Measurements from ENCODE around the gene PTPRD.

PTPRD gene

DNA sequence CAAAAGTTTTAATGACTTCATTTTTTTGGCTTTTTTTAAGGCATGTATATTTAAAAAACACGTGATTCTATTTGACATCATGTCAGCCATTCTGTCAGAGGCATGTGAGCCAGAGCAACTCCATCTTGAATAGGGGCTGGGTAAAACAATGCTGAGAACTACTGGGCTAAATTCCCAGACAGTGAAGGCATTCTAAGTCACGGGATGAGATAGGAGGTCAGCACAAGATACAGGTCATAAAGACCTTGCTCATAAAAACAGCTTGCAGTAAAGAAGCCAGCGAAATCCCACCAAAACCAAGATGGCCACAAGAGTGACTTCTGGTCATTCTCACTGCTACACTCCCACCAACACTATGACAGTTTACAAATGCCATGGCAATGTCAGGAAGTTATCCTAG is 1812.6 kb downstream of the PTPRD start:
- no peak for DNase-seq

DNA sequence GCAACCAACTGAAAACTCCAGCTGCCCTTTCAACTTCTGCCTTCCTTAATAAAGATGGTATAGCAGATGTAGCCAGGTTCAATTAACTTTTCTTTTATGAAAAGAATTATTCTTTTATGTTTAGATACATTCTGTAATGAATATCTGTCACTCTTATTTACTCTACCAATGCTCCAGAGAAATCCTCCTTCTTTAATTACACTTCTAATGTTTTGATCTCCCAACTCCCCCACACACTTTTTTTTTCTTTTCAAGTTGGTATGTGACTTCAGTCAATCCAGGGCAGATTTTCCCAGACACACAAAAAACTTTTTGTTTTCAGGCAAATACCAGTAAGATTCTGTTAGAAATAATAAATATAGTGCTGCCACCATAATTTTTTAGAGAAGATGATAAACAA is 1813.2 kb downstream of the PTPRD start:
- DNase-seq = no peak

DNA sequence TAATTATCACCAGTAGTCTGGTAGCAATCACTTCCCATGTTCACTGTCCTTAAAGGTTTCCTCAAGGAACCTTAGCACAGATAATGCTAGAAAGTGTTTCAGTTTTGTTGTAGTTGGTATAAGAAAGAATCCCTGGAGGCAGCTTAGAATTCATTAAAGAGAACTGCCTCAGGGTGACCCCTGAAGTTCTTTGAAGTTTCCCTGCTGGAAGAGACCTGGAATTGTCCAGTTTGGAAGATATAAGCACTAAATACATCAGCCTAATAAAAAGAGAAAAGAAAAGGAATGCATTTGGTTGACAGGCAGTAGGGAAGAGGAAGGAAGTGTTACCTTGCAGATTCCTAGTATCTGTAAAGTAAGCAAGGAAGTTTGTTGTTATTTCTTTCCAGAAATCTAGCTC is 1813.6 kb downstream of the PTPRD start:
- no peak for DNase-seq

DNA sequence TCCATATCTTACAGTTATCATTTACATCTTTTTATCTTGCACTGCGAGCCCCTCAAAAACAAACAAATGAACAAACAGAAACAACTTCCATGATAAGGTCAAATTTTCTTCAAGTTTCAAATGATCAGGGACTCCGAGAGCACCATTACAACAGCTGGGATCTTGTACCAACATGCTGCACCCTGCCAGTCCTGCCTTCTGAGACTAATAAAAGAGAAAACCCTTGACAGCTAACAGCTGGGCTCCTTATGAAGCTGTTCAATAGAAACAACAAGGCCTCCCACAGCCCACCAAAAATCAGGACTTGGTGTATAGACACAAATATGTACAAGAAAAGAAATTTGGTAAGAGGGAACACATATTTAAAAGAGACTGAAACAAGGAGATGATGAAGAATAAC is 1828.0 kb downstream of the PTPRD start:
- DNase-seq = no peak

DNA sequence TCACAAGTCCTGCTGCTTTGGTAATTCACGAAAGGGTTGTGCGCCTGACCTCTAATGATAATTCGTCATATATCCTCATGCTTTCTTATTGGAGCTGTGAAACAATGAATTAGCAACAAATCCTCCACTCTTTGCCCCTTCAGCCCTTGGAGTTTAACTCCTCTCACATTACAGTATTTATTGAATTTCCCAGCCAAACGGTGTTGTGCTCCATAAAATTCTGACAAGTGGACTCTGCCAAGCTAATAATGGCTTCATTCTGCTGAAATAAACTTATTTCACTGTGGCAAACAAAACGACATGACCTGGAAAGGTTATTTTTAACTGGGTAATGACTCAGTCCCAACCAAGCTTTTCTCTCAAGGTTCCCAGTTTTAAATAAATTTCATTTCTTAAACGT is 1828.9 kb downstream of the PTPRD start:
- no peak for DNase-seq

DNA sequence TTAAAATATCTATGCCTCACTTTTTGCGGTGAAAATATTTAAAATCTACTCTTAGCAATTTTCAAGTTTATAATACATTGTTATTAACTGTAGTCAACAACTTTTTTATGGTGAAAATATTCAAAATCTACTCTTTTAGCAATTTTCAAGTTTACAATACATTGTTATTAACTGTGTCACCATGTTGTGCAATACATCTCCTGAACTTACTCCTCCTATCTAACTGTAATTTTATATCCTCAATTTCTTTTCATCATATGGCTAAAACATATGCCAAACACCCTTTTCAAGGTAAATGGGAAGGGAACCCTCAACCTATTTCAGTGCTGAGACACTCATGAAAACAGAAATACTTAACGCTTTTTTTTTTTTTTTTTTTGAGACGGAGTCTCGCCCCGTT is 1830.6 kb downstream of the PTPRD start:
- no peak for DNase-seq

DNA sequence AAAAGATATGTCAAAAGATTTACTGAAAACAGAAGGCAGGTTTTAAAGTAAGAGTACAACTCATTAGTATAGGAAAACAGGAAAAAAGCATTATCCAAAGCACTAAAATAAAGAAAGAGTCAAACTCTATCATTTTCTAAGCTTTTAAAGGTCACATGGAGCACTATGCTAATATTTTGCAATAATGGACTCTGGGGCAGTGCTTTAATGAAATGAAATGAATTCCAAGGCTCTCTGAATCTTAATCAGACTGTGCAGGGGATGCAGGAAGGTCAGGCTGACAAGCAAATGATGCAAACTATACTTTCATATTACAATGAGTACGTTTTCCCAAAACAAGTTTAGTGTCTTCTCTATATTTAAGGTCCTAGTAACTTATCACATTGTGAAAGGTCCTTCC is 1831.3 kb downstream of the PTPRD start:
- DNase-seq = no peak

DNA sequence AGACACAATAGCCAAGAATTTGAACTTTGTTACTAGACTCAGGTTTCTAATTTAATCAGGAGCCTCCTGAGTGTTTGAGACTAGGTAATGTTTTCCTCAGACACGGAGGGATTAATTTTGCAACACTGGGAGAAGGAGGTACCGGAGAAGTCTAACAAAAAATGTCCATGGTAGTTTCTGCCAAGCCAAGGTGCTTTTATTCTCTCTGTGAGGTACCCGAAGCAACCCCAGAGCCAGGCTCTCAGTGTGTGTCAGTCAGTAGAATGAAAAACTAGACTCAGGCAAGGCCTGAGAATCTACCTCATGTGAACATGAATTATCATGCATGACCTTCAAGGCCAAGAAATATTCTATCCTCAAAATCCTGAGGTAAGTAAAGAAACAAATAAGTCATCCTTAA is 1832.4 kb downstream of the PTPRD start:
- DNase-seq = no peak

DNA sequence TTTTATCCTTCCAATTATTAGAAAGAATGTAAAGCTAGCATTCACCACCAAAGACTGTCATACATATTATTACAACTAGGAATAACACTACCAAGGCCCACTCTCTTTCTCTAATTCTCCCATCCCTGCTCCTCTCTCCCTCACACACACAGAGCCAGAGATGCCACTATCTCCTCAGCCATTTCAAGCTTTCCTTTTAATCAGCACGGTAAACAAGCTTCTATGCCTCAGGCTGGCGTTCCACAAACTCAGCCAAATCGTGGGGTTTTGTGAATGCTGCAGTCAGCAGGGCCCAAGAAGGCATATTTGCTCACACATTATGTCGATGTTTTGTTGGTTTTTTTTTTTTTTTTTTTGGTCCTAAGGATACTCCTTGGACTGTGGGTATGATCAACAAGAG is 1833.3 kb downstream of the PTPRD start:
- DNase-seq = no peak

DNA sequence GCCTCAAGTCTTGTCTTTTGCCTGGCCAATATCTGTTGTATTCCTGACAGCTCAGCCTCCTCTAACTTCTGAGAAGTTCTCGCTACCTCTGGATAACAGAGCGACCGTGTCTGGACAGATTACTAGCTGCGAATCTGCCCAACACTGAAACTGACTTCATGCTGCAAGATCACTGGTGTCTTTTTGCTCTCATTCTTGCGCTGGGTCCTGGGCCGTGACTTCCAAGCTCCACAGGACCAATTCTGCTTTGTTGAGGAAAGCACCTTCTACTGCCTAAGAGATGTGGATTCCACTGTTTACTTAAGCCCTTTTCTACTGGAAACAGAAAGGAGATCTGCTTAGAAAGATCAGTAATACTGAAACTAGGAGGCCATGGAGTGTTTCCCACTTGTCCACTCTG is 1834.4 kb downstream of the PTPRD start:
- no peak for DNase-seq

DNA sequence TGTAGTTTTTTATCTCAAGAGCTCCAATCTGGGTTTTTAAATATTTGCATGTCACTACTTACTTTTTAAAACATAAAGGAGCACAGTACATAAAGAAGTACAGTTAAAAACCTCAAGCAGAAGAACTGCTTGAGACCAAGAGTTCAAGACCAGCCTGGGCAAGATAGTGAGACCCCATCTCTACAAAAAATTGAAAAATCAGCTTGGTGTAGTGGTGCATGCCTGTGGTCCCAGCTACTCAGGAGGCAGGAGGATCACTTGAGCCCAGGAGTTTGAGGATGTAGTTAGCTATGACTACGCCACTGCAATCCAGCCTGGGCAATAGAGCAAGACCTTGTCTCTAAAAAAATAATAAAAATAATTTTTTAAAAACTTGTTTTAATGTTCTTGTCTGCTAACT is 1840.5 kb downstream of the PTPRD start:
- DNase-seq = no peak

DNA sequence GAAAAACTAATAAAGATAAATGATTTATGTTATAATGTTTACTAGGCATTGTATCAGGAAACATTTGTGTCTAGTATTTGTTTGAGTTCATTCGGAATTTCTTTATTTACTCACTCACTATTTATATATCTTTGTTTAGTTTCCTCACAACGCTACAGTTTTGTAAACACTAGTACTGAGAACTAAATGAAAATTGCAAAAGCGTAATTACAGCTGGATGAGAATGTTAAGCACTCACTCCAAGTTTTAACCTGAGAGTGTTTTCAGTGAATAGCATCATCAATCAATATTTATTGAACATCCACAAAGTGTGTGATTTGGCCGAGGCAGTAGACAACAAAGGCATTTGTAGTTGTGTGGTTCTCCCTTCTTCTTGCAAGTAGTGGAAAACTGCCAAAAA is 1843.6 kb downstream of the PTPRD start:
- DNase-seq = no peak

DNA sequence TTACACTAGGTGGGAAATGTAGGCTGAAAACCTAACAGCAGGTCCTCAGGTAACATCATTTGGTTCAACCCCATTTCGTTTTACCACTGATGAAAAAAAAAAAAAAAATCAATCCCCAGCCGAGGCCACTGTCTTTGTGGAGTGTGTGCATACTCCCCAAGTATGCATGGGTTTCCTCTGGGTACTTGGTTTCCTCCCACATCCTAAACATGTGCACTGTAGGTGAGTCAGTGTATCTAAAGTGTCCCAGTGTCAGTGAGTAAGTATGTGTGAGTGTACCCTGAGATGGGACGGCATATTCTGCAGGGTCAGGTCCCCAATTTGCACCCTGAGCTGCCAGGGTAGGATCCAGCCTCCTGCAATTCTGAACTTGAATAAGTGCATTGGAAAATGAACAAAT is 1846.7 kb downstream of the PTPRD start:
- no peak for DNase-seq

DNA sequence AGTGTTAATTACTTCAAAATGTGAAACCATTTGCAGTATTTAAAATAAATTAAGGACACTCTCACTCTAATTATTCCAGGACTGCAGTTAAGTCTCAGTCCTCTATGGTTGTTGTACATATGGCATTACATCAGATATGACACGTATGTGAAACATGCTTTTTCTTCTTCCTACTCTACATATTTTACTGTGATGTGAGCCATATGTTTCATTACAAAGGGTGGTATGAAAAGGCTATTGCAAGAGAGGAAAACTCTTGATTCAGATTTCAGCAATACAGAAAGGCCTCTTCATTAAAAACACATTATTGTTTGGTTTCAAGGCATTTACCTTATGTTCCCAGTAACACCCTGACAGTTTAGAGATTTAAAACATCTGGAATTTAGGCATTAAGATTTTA is 1848.8 kb downstream of the PTPRD start:
- no peak for DNase-seq

DNA sequence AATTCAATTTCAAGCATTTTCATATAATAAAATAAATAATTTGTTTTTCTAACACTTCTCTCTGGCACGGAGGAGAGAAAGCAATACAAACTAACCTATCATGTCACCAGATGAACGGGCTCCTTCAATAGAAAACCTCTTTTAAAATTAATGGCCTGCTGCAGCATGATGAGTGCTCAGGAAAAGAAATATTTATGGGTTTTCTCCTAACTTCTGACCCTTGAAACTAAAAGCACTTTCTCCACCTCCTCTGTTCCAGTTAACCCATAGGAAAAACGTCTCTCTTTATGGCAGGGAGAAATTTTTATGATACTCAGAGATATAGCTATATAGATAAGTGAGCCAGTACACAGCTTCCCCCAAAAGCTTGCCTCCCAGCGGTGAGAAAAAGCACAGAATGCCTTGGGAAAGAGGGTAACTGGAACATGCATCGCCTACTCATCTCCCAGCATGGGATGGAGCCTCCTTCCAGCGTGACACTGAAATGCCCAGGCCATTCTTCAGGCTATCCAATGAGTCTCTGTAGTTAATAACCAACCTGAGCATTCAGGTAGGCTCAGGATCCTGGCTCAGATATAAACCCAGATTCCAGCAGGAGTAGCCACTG is 1850.2 kb downstream of the PTPRD start:
- DNase-seq = no peak

DNA sequence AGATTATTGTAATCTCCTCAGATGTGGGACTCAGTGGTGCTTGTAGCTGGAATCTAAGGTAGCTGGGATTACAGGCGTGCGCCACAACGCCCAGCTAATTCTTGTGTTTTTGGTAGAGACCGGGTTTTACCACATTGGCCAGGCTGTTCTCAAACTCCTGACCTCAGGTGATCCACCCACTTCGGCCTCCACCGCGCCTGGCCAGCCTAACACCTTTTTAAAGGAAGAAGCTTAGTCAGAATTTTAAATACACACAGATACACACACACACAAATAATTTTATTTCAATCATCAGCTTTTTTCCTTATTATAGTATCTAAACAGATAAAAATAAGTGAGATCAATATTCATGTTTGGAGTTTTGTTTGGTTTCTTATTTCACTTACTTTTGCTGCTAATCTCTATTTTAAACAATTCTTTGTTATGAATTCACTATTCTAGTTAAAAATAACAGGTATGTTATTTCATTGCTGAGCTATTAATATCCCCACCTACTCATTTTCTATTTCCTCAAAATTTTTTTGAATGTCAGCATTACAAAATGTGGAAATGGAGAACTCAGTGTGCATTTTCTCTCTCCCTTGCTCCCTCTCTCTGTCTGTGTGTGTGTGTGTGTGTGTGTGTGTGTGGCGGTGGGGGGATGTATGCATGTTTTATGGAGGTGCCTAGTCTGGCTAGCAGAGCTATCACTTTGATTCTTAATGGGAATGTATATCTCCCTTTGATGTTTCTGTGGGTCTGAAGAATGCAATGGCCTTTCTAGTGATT is 1852.6 kb downstream of the PTPRD start:
- no peak for DNase-seq

DNA sequence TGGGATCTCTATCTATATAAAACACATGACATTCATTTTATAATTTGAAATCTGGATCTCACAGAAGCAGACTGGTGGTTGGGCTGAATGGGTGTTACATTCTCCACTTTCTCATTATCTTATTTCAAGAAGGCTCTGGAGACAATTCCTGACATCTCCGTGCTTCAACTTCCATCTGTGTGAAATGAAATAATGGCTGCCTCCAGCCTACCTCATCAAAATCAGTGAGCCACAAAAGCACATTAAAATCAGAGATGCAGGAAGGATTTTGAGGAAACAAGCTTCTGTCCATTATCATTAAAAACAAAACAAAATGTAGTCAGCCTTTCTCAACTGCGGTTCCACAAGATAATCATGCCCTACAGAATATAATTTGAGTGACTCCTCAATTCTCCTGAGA is 1854.9 kb downstream of the PTPRD start:
- DNase-seq = no peak

DNA sequence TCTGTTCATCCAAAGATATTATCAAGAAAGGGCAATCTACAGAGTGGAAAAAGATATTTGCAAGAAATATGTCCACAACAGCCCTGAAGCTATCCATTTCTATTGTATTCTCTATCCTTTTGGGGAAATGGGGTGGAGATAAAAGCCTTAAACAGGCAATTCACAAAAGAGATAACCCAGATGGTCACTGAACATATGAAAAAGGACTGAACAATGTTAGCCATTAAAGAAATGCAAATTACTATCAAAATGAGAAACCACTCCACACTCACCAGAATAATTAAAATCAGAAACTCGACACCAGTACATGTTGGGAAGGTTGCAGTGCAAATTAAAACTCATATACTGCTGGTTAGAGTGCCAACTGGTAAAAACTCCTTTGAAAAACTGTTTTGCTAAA is 1858.1 kb downstream of the PTPRD start:
- DNase-seq = no peak

DNA sequence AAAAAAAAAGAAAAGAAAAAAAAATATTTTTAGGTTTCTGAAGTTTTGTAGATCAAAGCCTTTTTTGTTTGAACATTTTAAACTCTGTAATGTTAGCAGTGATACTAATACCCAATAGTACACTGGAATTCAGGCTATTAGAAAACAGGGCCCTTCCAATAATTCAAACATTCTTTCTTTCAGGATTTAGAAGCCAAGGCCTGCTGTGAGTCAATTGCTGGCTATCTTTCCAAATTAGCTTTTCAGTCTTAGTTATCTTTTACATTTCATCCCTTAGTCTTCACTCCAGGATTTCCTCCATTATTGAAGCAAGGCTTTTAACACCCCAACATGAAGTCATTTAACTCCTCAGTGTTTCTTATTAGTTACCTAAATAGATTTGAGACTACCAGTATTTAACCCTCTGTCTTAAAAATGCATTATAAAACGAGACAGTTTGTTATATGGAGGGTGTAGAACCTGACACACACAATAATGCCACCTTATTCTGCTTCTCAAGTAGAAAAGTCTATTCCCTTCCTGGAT is 1861.3 kb downstream of the PTPRD start:
- no peak for DNase-seq

DNA sequence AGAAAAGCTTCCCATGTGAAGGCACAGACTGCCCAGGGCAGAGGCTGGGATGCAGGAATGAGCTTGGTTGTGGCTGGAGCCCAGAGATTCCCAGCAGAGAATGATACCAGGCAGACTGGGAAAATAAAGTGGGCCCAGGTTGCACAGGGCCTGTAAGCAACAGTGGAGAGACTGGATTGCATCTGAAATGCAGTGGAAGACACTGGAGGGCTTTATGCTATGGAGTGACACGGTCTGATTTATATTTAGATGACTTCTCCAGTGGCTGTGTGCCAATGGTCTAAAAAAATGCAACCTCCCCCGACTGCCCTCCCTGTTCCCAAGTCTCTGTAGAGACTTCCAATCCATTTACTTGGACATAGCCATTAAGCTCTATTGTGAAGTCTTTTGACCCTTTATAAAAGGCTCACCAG is 1862.2 kb downstream of the PTPRD start:
- no peak for DNase-seq

DNA sequence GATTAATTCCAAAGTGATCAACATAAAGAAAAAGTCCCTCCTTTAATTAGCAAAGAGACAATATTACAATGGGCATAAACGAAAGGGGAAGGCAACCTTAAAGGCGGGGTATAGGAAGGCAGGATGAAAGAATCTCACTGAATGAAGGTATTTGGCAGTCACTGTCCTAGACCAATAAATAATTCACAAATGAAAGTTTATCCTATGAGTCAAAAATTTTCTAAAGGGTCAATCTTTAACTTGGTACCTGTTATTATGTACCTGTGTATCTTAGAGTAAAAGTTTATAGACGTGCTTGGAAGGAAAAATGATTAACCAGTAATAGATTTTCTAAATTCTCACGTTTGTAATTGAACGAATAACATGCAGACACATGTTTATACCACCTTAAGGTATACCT is 1867.5 kb downstream of the PTPRD start:
- no peak for DNase-seq

DNA sequence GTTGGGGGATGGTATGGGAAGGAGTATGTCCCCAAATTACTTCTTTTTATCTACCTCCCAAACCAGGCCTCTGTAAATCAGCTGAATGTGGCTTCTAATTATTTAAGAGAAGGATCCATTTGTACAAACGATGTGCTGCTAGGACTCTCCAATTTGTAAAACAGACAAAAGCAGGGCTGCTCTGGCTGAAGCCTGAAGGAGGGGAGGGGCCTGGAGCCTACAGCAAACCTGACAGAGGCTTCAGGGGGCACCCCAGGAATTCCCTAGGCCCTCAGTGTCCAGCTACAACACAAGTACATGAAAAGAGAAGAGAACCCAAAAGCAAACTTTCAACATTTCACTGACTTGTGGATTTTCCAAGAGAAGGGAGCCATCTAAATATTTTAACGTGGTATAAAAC is 1873.9 kb downstream of the PTPRD start:
- DNase-seq = no peak

DNA sequence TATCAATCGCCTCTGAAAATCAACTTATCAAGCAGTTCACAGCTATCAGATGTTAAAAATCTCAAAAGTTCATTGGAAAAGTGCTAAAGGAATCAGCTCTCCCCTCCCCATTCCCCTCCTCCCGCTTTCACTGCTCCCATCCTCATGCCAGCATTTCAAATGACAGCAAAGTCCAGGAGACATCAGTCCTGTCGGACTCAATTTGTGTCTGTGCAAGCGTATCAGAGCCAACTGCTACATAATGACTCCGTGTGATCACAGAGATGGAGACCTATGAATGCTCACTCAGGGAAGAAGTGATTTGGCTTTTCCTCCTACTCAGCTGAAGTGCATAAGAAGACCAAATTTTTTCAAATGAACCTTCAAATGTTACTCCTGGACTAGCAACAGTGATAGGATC is 1876.0 kb downstream of the PTPRD start:
- DNase-seq = no peak

DNA sequence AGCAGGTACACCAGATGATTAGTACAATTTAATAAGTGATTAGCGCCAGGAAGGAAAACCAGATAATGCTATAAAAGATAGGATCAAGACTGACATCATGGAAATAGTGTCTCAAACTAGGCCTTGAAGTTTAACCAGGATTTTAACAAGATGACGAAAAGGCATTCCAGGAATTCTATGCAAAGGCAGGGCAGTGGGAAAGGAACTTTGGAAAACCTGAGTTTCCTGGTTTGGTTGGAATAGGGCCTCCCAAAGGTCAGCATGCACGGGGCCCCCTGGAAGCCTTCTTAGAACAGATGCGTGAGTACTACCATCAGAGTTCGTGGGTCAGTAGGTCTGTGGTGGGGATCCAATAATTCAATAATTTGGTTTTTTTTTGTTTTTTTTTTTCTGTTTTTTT is 1878.0 kb downstream of the PTPRD start:
- no peak for DNase-seq
